G401.6 (cell line): ENCODE measurements around the gene CERT1.
A peak's percentile ranks its signal among the peaks of the same experiment; 100 is the strongest.

Source experiments
- FAIRE-seq: peaks from 2 replicates; lab custom pipeline; 2012; peaks lifted over from hg19 to GRCh38; lab: Jason Lieb, UNC

Gene CERT1

DNA sequence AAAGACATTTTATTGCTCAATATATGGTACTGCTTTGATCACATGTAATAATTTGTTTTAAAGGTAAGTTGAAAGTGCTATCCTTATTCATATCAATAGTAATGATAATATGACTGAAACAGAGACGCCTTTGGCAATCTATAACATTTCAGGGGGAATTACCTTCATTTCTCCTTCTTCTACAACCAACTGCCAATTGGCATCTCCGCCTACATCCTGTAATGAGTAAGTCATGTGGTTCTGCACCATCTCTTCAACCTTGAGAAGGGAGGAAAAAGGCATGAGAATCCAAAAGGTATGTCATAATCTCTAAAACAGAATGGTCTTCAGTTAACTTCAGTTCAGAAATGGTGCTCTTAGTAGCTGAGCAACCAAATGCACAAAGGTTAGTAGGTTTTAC is 122.0 kb downstream of the CERT1 start:
- no peak for FAIRE-seq

DNA sequence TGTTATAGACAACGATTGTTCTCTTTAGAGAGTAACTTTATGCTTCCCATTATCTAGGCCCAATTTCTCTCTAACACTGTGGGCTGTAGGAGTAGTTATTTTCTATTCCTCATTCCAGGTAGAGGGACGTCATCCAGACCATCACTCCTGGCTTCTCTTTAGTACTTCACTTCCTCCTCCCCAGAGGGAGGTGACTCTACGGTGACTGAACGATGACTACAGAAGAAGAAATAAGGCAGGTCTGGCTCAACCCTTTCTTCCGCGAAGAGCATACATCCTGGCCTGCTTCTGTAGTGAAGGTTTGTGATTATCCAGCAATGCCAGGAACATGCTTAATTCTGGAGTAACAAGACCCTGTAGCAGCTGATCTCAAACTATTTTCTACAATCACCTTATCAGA is 123.6 kb downstream of the CERT1 start:
- FAIRE-seq = no peak

DNA sequence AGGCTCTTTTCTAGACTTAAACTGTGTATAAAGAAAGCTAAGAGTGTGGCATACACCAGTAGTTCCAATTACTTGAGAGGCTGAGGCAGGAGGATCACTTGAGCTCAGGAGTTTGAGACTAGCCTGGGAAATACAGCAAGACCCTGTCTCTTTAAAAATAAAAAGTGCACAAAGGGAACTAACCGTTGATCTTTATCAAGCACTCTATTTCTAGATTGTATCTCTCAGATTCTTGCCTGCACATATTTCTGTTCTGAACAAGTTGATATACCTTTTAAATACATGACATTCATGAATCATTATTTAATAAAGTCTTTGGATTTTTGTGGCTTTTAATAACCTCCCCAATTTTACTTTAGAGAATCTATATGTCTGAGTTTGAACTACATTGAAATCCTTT is 127.2 kb downstream of the CERT1 start:
- no peak for FAIRE-seq

DNA sequence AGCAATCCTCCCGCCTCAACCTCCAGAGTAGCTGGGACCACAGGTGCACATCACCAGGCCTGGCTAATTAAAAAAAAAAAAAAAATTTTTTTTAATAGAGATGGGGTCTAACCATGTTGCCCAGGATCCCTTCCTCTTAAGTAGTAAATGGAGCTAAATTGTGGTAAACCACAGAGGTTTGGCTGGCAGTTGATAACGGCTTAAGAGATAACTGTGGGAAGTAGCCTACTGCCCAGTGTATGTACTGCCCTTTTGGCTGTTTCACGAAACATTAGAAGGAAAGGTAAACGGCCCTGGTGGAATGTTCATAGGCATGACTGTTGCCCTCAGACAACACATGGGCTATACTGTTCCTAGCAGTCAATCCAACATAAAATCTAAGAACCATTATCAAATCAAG is 130.0 kb downstream of the CERT1 start:
- no peak for FAIRE-seq

DNA sequence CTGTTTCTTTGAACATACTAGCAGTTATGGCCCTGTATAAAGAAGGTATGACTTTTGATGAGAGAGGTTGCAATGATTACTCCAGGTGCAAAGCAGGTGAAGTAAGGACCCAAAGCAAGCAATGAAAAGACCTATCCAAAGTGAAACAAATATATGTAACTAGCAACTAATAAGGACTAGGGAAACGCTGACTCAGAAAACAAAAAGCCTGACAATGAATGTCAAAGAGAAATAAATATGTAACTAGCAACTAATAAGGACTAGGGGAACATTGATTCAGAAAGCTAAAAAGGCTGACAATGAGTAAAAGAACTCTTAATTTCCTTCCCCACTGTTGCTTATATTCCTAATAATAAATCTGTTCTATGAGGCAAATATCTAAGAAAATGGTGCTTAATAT is 131.3 kb downstream of the CERT1 start:
- no peak for FAIRE-seq

DNA sequence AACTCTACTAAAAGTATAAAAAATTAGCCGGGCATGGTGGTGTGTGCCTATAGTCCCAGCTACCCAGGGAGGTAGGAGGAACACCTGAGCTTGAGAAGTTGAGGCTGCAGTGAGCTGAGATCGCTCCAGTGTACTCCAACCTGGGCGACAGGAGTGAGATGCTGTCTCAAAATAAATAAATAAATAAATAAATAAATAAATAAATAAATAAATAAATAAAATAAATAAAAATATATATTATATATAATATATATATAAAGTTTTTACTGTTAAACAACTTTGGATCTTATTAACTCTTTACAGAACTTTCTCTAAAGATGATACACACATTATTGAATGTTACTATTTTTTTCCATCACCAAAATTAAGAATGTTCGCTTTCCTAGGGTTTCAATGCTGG is 136.0 kb downstream of the CERT1 start:
- peak; percentile 81 for FAIRE-seq

DNA sequence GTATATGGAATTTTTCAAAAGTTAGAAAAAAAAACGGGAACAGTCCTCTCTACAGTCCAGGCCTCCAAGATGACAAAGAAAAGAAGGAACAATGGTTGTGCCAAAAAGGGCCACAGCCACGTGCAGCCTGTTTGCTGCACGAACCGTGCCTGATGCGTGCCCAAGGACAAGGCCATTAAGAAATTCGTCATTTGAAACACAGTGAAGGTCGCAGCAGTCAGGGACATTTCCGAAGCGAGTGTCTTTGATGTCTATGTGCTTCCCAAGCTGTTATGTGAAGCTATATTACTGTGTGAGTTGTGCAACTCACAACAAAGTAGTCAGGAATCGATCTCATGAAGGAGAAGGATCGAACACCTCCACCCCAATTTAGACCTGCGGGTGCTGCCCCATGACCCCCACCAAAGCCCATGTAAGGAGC is 137.0 kb downstream of the CERT1 start:
- no peak for FAIRE-seq

DNA sequence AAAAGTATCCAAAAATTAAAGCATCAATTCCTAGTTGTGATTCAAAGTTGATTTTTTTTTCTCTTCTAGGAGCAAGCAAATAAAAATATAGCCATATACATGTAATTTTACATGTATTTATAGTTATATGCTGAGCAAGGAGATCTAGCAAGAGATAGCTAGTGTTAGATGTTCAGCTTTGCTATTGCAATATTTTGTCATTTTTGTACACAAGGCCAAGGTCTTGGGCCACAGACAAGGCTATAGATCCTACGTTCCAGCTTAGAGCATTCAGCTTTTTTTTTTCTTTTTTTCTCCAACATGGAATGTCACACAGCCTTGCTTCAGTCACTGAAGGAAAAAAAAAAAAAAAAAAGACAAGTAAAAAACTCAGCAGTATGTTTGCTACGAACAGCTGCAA is 137.6 kb downstream of the CERT1 start:
- peak; percentile 42 for FAIRE-seq

DNA sequence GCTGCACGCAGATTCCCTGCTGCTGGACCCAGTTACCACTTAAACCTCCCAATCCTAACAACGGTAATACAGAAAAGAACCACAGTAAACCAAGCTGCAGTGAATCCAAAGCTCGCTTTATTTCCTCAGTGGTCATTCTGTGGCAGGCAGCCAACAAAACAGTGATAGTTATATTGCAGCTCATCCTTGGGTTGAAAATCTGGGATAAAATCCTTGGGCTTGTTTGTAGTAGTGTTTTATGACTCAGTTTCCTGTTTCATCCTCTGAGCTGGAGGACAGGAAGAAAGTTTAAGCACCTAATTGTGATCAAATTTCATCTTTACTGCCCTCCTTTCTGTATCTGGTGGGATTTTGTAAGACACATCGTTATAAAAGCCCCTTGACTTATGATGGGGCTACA is 143.0 kb downstream of the CERT1 start:
- FAIRE-seq = no peak

DNA sequence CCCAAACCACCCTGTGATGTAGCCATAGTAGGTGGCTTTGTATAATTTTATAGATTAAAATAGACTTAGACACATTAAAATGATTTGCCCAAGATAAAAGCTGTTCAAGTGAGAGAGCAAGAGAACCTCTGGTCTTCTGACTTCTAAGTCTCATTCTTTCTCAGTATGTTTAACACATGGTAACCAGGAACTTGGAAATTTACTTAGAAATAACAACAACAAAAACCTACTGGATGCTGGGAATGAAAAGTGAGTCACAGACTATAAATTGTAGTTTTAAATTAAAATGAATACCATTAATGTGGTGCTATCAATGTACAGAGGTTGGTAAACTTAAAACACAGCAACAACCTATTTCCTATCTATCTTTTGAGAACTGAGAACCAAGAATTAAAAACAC is 144.0 kb downstream of the CERT1 start:
- peak; percentile 80 for FAIRE-seq

DNA sequence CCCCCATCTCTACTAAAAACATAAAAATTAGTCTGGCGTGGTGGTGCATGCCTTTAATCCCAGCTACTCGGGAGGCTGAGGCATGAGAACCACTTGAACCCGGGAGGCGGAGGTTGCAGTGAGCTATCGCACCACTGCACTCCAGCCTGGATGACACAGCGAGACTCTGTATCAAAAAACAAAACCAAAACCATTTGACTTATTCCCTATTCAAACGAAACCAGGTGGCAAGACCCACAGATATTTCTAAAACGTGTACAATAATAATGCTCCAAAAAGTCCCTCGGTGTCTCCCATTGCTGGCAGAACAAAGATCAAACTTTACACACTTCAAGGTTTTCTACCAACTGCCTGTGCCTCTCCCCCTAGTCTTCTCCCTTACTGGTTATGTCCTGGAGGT is 144.6 kb downstream of the CERT1 start:
- FAIRE-seq = no peak

DNA sequence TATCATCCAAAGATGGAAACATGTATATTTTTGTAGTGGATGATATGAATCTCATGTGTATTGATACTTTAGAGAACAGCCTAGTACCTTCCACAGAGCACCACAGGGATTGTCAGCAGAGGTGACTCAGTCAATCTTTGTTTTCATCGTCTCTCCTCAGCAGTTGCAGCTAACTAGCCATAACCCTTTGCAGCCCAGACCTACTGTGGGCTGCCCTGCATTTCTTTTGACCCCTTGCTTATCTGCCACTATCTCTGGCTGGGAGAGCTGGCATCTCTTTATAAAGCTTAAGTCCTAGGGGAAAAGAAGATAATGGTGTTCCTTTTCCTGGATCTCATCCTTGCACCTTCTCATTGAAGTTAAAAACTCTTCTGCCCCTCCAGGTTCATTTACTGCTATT is 145.7 kb downstream of the CERT1 start:
- FAIRE-seq = peak; percentile 11

DNA sequence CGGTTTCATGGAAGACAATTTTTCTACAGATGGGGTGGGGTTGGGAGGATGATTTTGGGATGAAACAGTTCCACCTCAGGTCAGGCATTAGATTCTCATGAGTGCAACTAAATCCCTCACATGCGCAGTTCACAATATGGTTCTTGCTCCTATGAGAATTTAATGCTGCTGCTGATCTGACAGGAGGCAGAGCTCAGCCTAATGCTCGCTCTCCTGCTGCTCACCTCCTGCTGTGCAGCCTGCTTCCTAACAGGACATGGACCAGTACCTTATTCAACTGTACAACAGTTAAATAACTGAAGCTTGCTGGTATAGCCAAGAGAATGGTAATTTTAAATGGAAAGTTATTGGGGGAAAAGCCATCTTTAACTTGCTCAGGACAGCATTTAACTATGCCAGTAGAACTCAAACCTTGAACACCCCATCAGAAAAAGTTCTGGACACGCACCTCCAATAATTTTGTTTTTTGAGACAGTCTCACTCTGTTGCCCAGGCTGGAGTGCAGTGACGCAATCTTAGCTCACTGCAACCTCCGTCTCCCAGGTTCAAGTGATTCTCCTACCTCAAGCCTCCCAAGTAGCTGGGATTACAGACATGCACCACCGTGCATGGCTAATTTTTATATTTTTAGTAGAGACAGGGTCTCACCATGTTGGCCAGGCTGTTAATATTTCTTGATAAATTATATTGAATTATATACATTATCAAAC is 146.7 kb downstream of the CERT1 start:
- FAIRE-seq = peak; percentile 11

DNA sequence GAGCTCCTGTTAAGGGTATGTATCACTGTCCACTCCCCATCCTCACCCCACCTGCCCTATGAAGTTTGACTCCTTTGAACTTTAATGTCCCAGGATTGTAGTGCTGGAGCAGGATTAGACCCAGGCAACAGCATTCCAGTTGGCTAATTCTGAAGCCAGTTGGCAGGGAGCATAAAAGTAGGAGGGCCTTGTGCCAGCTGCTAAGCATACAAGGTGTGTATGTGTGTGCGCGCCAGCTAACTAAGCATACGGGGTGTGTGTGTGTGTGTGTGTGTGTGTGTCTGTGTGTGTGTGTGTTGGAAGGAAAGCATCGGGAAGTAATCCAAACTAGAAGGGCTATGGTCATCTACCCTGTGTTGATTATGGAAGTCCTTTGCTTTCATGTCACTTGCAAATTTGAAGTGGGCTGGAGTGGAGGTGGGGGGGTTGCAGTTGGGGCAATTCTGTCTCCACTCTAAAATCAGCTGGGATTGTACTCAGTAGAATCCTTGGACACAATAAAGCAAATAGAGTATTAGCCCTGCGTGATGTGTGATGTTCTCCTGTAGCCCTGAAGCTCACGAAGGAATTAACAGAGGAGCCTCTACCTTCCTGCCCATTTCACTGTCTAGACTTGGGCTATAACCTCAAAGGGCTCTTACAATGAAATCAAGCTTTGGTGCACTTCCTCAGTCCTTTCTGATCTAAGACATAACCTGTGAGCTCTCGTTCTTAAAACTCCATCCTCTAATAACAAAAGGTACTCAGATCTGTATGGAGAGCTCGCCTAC is 147.5 kb downstream of the CERT1 start:
- peak; percentile 61 for FAIRE-seq

DNA sequence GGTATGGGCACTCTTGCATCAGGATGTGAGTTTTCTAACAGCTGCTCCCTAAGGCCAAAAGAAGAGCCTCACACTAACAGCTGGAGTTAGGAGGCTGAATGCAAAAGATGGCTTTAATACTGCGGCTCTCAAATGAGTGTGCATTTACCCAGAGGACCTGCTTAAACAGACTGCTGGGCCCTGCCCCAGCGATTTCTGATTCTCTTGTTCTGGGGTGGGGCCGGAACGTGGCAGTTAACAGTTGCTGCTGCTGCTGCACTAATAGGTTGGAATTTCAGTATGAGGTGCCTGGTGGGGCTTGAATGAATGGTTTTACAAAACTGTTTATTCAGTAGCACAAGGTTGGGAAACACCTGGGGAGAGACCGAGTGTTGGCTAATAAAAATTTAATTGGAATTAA is 148.3 kb downstream of the CERT1 start:
- peak; percentile 84 for FAIRE-seq

DNA sequence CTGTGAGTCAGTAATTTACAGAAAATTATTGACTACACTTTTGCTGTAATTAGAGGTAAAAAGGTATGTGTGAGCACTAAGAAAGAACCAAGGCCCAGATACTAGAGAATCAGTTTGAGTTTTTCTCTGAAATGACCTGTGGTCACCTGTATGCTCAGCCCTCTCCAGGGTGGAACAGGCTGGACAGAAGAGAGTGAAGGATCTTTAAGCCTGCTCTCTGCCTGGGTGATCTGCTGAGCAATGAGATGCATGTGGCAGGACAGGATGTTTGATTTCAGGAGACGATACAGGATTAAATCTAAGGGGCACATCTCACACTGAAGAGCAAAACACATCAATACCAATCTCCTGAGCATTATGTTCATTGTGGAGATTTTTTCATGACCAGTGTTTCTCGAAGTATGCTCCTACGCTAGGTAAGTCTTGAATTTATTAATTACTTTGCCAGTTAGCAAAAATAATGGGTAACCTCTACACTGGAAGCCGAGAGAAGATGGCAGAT is 148.9 kb downstream of the CERT1 start:
- FAIRE-seq = no peak

DNA sequence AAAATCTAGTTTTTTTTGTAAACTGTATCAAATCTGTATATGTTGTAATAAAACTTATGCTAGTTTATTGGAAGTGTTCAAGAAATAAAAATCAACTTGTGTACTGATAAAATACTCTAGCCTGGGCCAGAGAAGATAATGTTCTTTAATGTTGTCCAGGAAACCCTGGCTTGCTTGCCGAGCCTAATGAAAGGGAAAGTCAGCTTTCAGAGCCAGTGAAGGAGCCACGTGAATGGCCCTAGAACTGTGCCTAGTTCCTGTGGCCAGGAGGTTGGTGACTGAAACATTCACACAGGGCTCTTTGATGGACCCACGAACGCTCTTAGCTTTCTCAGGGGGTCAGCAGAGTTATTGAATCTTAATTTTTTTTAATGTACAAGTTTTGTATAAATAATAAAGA is 150.1 kb downstream of the CERT1 start:
- FAIRE-seq = no peak

DNA sequence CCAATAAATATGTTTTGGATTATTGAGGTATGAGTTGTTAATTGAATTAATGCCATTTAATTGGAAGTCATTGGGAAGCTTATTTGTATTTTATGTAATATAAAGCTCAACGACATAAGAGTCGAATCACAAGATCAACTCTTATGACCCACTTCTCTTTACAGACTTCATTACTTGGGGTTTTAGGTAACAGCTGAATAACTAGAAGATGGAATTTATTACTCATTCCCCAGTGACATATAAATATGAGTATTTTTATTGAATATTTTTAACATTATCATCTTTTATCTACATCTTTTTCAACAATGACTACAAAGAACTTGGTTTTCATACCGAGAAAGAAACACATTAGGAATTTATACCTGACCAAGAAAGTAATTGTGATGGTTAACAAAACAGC is 153.3 kb downstream of the CERT1 start:
- FAIRE-seq = peak; percentile 86

DNA sequence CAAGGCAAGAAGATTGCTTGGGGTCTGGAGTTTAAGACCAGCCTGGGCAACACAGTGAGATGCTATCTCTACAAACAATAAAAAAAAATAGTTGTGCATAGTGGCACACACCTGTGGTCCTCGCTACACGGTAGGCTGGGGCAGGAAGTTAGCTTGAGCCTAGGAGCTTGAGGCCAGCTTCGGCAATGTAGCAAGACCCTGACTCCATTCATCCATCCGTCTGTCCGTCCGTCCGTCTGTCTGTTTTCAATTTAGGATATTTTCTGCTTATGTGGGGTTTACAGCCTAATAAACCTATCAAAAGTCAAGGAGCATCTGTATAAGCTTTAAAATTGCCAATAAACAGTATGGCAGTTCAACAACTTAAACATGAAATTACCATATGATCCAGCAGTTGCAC is 154.7 kb downstream of the CERT1 start:
- FAIRE-seq = no peak

DNA sequence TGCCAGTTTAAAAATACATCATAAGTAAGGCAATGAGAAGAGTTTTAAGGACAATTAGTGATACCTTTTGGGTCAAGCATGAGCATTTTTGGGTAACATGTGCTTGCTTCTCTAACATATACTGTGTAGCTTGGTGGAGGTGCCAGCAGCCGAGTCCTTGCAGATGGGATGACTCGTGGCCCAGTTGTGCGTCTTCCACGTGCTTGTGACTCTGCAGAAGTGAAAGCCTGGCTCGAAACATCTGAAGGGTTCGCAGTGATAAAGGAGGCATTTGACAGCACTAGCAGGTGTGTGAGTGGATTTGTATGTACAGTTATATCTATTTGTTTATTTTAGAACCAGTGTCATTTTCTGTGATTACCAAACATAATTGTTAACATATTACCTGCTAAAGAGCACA is 156.2 kb downstream of the CERT1 start:
- no peak for FAIRE-seq

DNA sequence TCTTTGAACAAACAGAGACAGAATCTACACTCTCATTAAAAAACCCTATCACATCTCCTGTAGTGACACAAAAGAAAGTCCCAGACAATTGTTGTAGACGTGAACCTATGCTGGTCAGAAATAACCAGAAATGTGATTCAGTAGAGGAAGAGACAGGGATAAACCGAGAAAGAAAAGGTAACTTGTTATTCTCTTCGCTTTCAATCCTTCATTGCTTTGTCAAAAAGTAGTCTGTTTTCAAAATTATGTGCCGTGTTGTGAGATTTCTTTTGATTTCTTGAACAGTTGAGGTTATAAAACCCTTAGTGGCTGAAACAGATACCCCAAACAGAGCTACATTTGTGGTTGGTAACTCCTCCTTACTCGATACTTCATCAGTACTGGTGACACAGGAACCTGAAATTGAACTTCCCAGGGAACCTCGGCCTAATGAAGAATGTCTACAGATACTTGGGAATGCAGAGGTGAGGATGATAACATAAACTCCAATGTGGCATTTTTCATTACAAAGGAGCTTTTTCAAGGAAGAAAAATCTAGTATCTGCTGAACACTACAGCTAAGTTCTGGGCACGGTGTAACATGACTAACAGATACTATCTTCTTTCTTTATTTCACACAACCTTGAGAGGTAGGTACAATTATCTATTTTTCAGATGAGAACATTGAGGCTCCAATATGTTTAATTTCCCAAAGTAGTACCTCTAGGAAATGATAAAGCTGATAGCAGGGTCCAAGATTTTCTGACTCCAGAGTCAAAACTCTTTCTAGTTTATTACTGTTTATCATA is 160.1 kb downstream of the CERT1 start:
- no peak for FAIRE-seq

DNA sequence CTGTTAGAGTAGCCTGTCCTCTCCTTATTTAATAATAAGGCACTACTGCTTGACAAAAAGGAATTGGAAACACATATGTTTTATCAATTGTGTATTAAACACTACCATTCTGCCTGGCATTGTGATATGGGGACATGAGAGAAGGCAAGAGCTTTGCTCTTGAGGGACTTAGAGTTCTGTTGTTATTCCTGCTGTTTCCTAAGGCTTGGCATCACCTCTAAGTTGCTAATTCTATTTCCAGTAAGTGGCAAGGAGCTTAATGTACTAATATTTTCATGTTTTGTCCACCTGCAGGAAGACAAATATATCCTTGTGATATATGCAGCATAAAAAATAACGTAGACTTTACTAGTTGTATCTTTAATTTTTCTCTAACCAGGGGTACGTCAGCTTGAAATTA is 161.8 kb downstream of the CERT1 start:
- FAIRE-seq = no peak

DNA sequence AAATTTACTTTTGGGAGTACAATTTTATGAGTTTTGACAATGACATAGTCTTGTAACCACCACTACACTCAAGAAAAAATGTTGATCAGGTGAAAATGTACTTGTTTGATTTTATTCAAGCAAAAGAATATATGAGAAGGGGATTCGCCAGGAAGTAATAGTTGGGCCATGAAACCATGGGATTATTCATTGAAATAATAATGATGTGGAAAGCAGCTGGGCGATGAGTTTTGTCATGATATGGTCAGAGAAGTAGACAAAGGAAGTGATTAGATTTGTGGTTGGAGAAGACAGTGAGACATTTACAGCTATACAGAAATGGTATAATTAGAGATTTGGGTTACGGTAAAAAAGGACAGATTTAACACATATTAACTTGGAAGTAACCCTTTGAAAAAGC is 163.2 kb downstream of the CERT1 start:
- no peak for FAIRE-seq
